Osteoblast (primary cell): Measurements from ENCODE around the gene EFCAB12. TPM values are rescaled to one million over a fixed set of nuclear protein-coding genes. Genes with fewer than 3 reads are reported as not detected.

ENCODE experiments used
- DNase-seq: peaks from one replicate; pipeline ENCODE4 v3.0.0; 2011; ENCODE audit warnings: low spot score, mixed read lengths; ENCODE audit not compliant: insufficient read length; ENCODE audit errors: missing footprints
- H2AFZ ChIP-seq: 2 replicates; pipeline ENCODE4 v1.6.0; 2011; ENCODE audit warnings: mild to moderate bottlenecking, low read length
- H3K27ac ChIP-seq: 2 replicates; pipeline ENCODE4 v1.5.1; 2011; ENCODE audit warnings: mild to moderate bottlenecking, low read depth, low read length, moderate library complexity
- H3K27me3 ChIP-seq: 2 replicates; pipeline ENCODE4 v1.6.0; 2012; ENCODE audit warnings: mild to moderate bottlenecking, control low read depth, inconsistent platforms, low read length, moderate library complexity; ENCODE audit not compliant: insufficient read depth
- H3K36me3 ChIP-seq: 2 replicates; pipeline ENCODE4 v1.5.1; 2011; ENCODE audit warnings: mild to moderate bottlenecking, low read length, control low read depth, moderate library complexity; ENCODE audit not compliant: insufficient read depth
- H3K4me1 ChIP-seq: 2 replicates; pipeline ENCODE4 v1.5.1; 2011; ENCODE audit warnings: mild to moderate bottlenecking, low read length, control low read depth, moderate library complexity; ENCODE audit not compliant: insufficient read depth
- H3K4me2 ChIP-seq: 2 replicates; pipeline ENCODE4 v1.6.0; 2011; ENCODE audit warnings: mild to moderate bottlenecking, low read length; ENCODE audit not compliant: insufficient read depth
- H3K4me3 ChIP-seq: fragments of 200-600 bp; sonication (generic); 3 replicates; pipeline ENCODE4 v1.5.1; 2012; ENCODE audit warnings: mild to moderate bottlenecking, low read length, inconsistent platforms; ENCODE audit not compliant: insufficient read depth
- H3K79me2 ChIP-seq: 2 replicates; pipeline ENCODE4 v1.6.0; 2012; ENCODE audit warnings: mild to moderate bottlenecking, low read length, control low read depth, inconsistent platforms; ENCODE audit not compliant: insufficient read depth
- H3K9me3 ChIP-seq: 2 replicates; pipeline ENCODE4 v1.5.1; 2011; ENCODE audit warnings: low read depth, low read length, control low read depth
- H4K20me1 ChIP-seq: 2 replicates; pipeline ENCODE4 v1.6.0; 2012; ENCODE audit warnings: mild to moderate bottlenecking, low read length, control low read depth; ENCODE audit not compliant: insufficient read depth
- CTCF ChIP-seq: IDR thresholded peaks from 2 replicates; pipeline ENCODE4 v1.5.1; 2011; ENCODE audit warnings: mild to moderate bottlenecking, low read depth, low read length, moderate library complexity; ENCODE audit errors: extremely low read depth
- total RNA-seq: library from RNA; depleted of rRNA; stranded (reverse); fragments of >200 nt; gene quantifications from 2 replicates; pipeline ENCODE4 v1.2.3, GENCODE V29; 2012

Gene EFCAB12
- total RNA-seq, 1 donor: under 0.01 TPM

- no peak overlapping the region for H3K27ac ChIP-seq
- no peaks in the 10 kb centered on the region for H3K36me3 ChIP-seq
- H3K9me3 ChIP-seq: no peaks in the 10 kb centered on the region
- no peak for DNase-seq
- no peak overlapping the region for H3K4me2 ChIP-seq
- no peaks in the 10 kb centered on the region for H4K20me1 ChIP-seq
- H2AFZ ChIP-seq: no peak overlapping the region
- H3K79me2 ChIP-seq: no peaks in the 10 kb centered on the region
- no peak overlapping the region for H3K4me3 ChIP-seq
- no peaks in the 10 kb centered on the region for H3K4me1 ChIP-seq
- peaks cover 3% of the 10 kb centered on the region for H3K27me3 ChIP-seq
- no peak for TF ChIP-seq CTCF
Observed at GRCh38 chr3:129379582-129380358, 48.7 kb downstream of the EFCAB12 start.

- Histone ChIP-seq H3K9me3 (no peaks in the 10 kb centered on the region), H3K79me2 (no peaks in the 10 kb centered on the region), H3K36me3 (no peaks in the 10 kb centered on the region), H4K20me1 (no peaks in the 10 kb centered on the region), H2AFZ (no peak overlapping the region), H3K4me2 (no peak overlapping the region), H3K4me1 (no peaks in the 10 kb centered on the region), H3K27me3 (peaks cover 7% of the 10 kb centered on the region), H3K27ac (no peak overlapping the region), H3K4me3 (no peak overlapping the region)
- TF ChIP-seq CTCF: no peak
- no peak for DNase-seq
Observed at GRCh38 chr3:129378949-129379348, 49.5 kb downstream of the EFCAB12 start.

- Histone ChIP-seq H2AFZ (no peak overlapping the region), H3K27me3 (peaks cover 4% of the 10 kb centered on the region), H3K4me3 (no peak overlapping the region), H3K36me3 (no peaks in the 10 kb centered on the region), H3K9me3 (no peaks in the 10 kb centered on the region), H3K27ac (no peak overlapping the region), H3K4me1 (no peaks in the 10 kb centered on the region), H3K4me2 (no peak overlapping the region), H3K79me2 (no peaks in the 10 kb centered on the region), H4K20me1 (no peaks in the 10 kb centered on the region)
- TF ChIP-seq CTCF: no peak
- DNase-seq: no peak
Observed at GRCh38 chr3:129377615-129378014, 50.8 kb downstream of the EFCAB12 start.

GRCh38 chr3:129375099-129375498, 53.3 kb downstream of the EFCAB12 start:
- H4K20me1 ChIP-seq: no peaks in the 10 kb centered on the region

More at GRCh38 chr3:129375099-129375498, 53.3 kb downstream of the EFCAB12 start:
- Histone ChIP-seq H3K4me1 (no peaks in the 10 kb centered on the region), H2AFZ (no peak overlapping the region), H3K27ac (no peak overlapping the region), H3K4me3 (no peak overlapping the region), H3K4me2 (no peak overlapping the region), H3K9me3 (no peaks in the 10 kb centered on the region), H3K36me3 (no peaks in the 10 kb centered on the region), H3K27me3 (peaks cover 4% of the 10 kb centered on the region), H3K79me2 (no peaks in the 10 kb centered on the region)
- no peak for DNase-seq
- TF ChIP-seq CTCF: no peak
